HCT116 (cell line): Measurements from ENCODE around the gene SRRM2. TPM values are rescaled to one million over a fixed set of nuclear protein-coding genes. Genes with fewer than 3 reads are reported as not detected.

Experiments
- ATAC-seq: fragments of 200-7000 bp; cut with Tn5 transposase; 2 replicates; pipeline ENCODE4 v1.9.1; 2020; ENCODE audit warnings: mild to moderate bottlenecking, moderate library complexity
- BruUV-seq: library from RNA; stranded (reverse); fragments of 400-500 nt; replicated peaks from 2 replicates; lab custom pipeline; 2021; lab: Mats Ljungman, UMichigan
- CTCF ChIA-PET: fragments of 300-600 bp; sonication (Branson Sonifier 250); formaldehyde crosslinking; loops from one replicate; lab custom pipeline; 2021; ENCODE audit warnings: antibody characterized with exemption; lab: Charles Lee
- POLR2A ChIA-PET: fragments of 300-600, 350-600 bp; sonication (Branson Sonifier 250); formaldehyde crosslinking; loops from one replicate; lab custom pipeline; 2021; ENCODE audit warnings: antibody characterized with exemption; lab: Charles Lee
- RAD21 ChIA-PET, 2 experiments: fragments of 300-600 bp; sonication (Branson Sonifier 250); formaldehyde crosslinking; loops; one replicate each; lab custom pipeline; 2023; ENCODE audit warnings: low total read pairs in 2 of 2; ENCODE audit not compliant: uncharacterized antibody in 2 of 2, unreplicated experiment in 2 of 2, low non-redundant PET in 1 of 2; lab: Charles Lee
- DNase-seq: peaks from one replicate; pipeline ENCODE4 v3.0.0-alpha.2; 2010; ENCODE audit warnings: low read depth, low spot score
- H2AFZ ChIP-seq: fragments of 200-600 bp; shearing (Covaris generic), sonication (generic); 2 replicates; pipeline ENCODE4 v1.6.1; 2017; ENCODE audit warnings: low read depth, mixed run types, mixed read lengths, antibody characterized with exemption, low read length; ENCODE audit not compliant: poor library complexity, severe bottlenecking
- H3K27ac ChIP-seq: 2 replicates; pipeline ENCODE4 v1.5.1; 2012; ENCODE audit warnings: low read depth, low read length
- H3K27me3 ChIP-seq: fragments of 200-600 bp; sonication (generic); 2 replicates; pipeline ENCODE4 v1.6.1; 2016; ENCODE audit warnings: mixed run types, low read length, mixed read lengths; ENCODE audit not compliant: insufficient read depth
- H3K36me3 ChIP-seq, 2 experiments: fragments of 200-500 bp in 1 of 2; fragments of 200-600 bp in 1 of 2; sonication (Bioruptor generic) in 1 of 2; sonication (generic) in 1 of 2; 2 replicates each; pipeline versions ENCODE4 v1.5.1 to v1.6.1; 2014 to 2016; ENCODE audit warnings: low read length in 2 of 2, inconsistent platforms in 1 of 2, mixed read lengths in 1 of 2, mixed run types in 1 of 2; ENCODE audit not compliant: insufficient read depth in 2 of 2, control insufficient read depth in 1 of 2
- H3K4me1 ChIP-seq, 2 experiments: fragments of 200-600 bp in 1 of 2; sonication (generic) in 1 of 2; 2 replicates each; pipeline versions ENCODE4 v1.5.1 to v1.6.1; 2012 to 2017; ENCODE audit warnings: low read length in 2 of 2, inconsistent platforms in 1 of 2, mild to moderate bottlenecking in 1 of 2, mixed read lengths in 1 of 2, mixed run types in 1 of 2, moderate library complexity in 1 of 2; ENCODE audit not compliant: insufficient read depth in 2 of 2, control insufficient read depth in 1 of 2
- H3K4me2 ChIP-seq: fragments of 200-600 bp; sonication (generic); 2 replicates; pipeline ENCODE4 v1.6.1; 2017; ENCODE audit warnings: mixed run types, low read length, mixed read lengths
- H3K4me3 ChIP-seq, 2 experiments: fragments of 200-600 bp in 1 of 2; sonication (generic) in 1 of 2; replicated peaks in 1 of 2; 2 replicates each; pipeline ENCODE4 v1.5.1; 2011 to 2016; ENCODE audit warnings: low read length in 2 of 2, control low read depth in 1 of 2, low read depth in 1 of 2, mild to moderate bottlenecking in 1 of 2, mixed read lengths in 1 of 2, mixed run types in 1 of 2
- H3K79me2 ChIP-seq: fragments of 200-600 bp; sonication (generic); 2 replicates; pipeline ENCODE4 v1.6.1; 2017; ENCODE audit warnings: mild to moderate bottlenecking, mixed run types, low read length, moderate library complexity, mixed read lengths; ENCODE audit not compliant: insufficient read depth
- H3K9ac ChIP-seq: fragments of 200-600 bp; sonication (generic); 2 replicates; pipeline ENCODE4 v1.6.1; 2016; ENCODE audit warnings: low read length, mixed read lengths
- H3K9me2 ChIP-seq: fragments of 200-600 bp; sonication (generic), shearing (Covaris generic); 2 replicates; pipeline ENCODE4 v1.6.1; 2017; ENCODE audit warnings: mixed run types, mild to moderate bottlenecking, moderate library complexity; ENCODE audit not compliant: insufficient read depth
- H3K9me3 ChIP-seq, 2 experiments: fragments of 200-500 bp in 1 of 2; fragments of 200-600 bp in 1 of 2; sonication (Bioruptor generic) in 1 of 2; sonication (generic) in 1 of 2; 2 replicates each; pipeline ENCODE4 v1.6.1; 2014 to 2017; ENCODE audit warnings: low read length in 2 of 2, mixed read lengths in 2 of 2, inconsistent platforms in 1 of 2, low read depth in 1 of 2, mild to moderate bottlenecking in 1 of 2, mixed run types in 1 of 2, moderate library complexity in 1 of 2; ENCODE audit not compliant: control insufficient read depth in 1 of 2, insufficient read depth in 1 of 2
- H4K20me1 ChIP-seq: fragments of 200-600 bp; sonication (generic), shearing (Covaris generic); 2 replicates; pipeline ENCODE4 v1.6.1; 2017; ENCODE audit warnings: mixed run types, mild to moderate bottlenecking, moderate library complexity; ENCODE audit not compliant: insufficient read depth
- CEBPB ChIP-seq: IDR thresholded peaks from 2 replicates; pipeline ENCODE4 v1.6.1; 2012; ENCODE audit warnings: low read depth
- EGR1 ChIP-seq: IDR thresholded peaks from 2 replicates; pipeline ENCODE4 v1.6.1; 2012; ENCODE audit warnings: low read depth
- ELF1 ChIP-seq: IDR thresholded peaks from 2 replicates; pipeline ENCODE4 v1.6.1; 2012; ENCODE audit warnings: low read depth, borderline replicate concordance
- EZH2 ChIP-seq: fragments of 200-600 bp; sonication (generic); IDR thresholded peaks from 2 replicates; pipeline ENCODE4 v1.6.1; 2017; ENCODE audit warnings: antibody characterized with exemption, mixed run types
- JUND ChIP-seq: IDR thresholded peaks from 2 replicates; pipeline ENCODE4 v1.6.1; 2012
- MAX ChIP-seq: IDR thresholded peaks from 2 replicates; pipeline ENCODE4 v1.6.1; 2012
- SIN3A ChIP-seq: IDR thresholded peaks from 2 replicates; pipeline ENCODE4 v1.6.1; 2012; ENCODE audit warnings: low read depth
- SP1 ChIP-seq: IDR thresholded peaks from 2 replicates; pipeline ENCODE4 v1.6.1; 2012; ENCODE audit warnings: low read depth
- TCF7L2 ChIP-seq: IDR thresholded peaks from 2 replicates; pipeline ENCODE4 v1.7.0; 2011; ENCODE audit warnings: borderline replicate concordance, inconsistent platforms; ENCODE audit not compliant: insufficient read depth, insufficient read length; ENCODE audit errors: extremely low read depth
- YY1 ChIP-seq: IDR thresholded peaks from 2 replicates; pipeline ENCODE4 v1.6.1; 2011; ENCODE audit warnings: low read length, low read depth, moderate library complexity, mild to moderate bottlenecking; ENCODE audit not compliant: insufficient replicate concordance; ENCODE audit errors: extremely low read depth
- ZNF274 ChIP-seq: fragments of 200-500 bp; sonication (Bioruptor generic); IDR thresholded peaks from 2 replicates; pipeline ENCODE4 v1.6.1; 2014; ENCODE audit warnings: mild to moderate bottlenecking, low read depth, low read length, inconsistent platforms
- intact Hi-C: fragments of 100-400 bp; cut with micrococcal nuclease; formaldehyde crosslinking; loops from 2 replicates; pipeline ENCODE4 v1.10.0; 2022
- total RNA-seq: library from RNA; stranded (reverse); gene quantifications from one replicate; pipeline ENCODE4 v1.2.1, GENCODE V29; 2021; ENCODE audit not compliant: unreplicated experiment
- TF ChIP-seq, protein P1 (sequence below), 3 experiments: fragments of 200-600 bp in 1 of 3; sonication (generic) in 1 of 3; IDR thresholded peaks in 2 of 3; conservative IDR thresholded peaks in 1 of 3; 2 replicates each; pipeline ENCODE4 v1.5.1; 2012 to 2017; ENCODE audit warnings: low read depth in 2 of 3, low read length in 2 of 3, antibody characterized with exemption in 1 of 3, borderline replicate concordance in 1 of 3, control low read depth in 1 of 3, mild to moderate bottlenecking in 1 of 3, mixed read lengths in 1 of 3, mixed run types in 1 of 3, moderate library complexity in 1 of 3; ENCODE audit not compliant: insufficient read depth in 1 of 3
- TF ChIP-seq, protein P2 (sequence below): IDR thresholded peaks from 2 replicates; pipeline ENCODE4 v1.6.1; 2012; ENCODE audit warnings: low read depth

Gene SRRM2
- total RNA-seq, 1 experiment from 2014 or later, result 541 TPM

GRCh38 chr16:2809149-2809760, 56.8 kb downstream of the SRRM2 start:
- TF ChIP-seq EZH2, result no peak
- TF ChIP-seq EGR1, result no peak
- TF ChIP-seq TCF7L2, result no peak
- TF ChIP-seq MAX, result no peak
- TF ChIP-seq CEBPB, result no peak
- no peak for TF ChIP-seq YY1
- no peak for TF ChIP-seq SIN3A
- no peak for TF ChIP-seq JUND
- TF ChIP-seq ZNF274, result no peak
- TF ChIP-seq, protein P1, sequence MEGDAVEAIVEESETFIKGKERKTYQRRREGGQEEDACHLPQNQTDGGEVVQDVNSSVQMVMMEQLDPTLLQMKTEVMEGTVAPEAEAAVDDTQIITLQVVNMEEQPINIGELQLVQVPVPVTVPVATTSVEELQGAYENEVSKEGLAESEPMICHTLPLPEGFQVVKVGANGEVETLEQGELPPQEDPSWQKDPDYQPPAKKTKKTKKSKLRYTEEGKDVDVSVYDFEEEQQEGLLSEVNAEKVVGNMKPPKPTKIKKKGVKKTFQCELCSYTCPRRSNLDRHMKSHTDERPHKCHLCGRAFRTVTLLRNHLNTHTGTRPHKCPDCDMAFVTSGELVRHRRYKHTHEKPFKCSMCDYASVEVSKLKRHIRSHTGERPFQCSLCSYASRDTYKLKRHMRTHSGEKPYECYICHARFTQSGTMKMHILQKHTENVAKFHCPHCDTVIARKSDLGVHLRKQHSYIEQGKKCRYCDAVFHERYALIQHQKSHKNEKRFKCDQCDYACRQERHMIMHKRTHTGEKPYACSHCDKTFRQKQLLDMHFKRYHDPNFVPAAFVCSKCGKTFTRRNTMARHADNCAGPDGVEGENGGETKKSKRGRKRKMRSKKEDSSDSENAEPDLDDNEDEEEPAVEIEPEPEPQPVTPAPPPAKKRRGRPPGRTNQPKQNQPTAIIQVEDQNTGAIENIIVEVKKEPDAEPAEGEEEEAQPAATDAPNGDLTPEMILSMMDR (IDR thresholded peaks at IDR 0.05 in 2 of 3, conservative IDR thresholded peaks at IDR 0.05 in 1 of 3; ENCODE audit: borderline replicate concordance in 1 of 3, insufficient read depth in 1 of 3, low read depth in 2 of 3, low read length in 2 of 3), result no peak
- TF ChIP-seq SP1, result no peak
- no peak for TF ChIP-seq ELF1
- TF ChIP-seq, protein P2, sequence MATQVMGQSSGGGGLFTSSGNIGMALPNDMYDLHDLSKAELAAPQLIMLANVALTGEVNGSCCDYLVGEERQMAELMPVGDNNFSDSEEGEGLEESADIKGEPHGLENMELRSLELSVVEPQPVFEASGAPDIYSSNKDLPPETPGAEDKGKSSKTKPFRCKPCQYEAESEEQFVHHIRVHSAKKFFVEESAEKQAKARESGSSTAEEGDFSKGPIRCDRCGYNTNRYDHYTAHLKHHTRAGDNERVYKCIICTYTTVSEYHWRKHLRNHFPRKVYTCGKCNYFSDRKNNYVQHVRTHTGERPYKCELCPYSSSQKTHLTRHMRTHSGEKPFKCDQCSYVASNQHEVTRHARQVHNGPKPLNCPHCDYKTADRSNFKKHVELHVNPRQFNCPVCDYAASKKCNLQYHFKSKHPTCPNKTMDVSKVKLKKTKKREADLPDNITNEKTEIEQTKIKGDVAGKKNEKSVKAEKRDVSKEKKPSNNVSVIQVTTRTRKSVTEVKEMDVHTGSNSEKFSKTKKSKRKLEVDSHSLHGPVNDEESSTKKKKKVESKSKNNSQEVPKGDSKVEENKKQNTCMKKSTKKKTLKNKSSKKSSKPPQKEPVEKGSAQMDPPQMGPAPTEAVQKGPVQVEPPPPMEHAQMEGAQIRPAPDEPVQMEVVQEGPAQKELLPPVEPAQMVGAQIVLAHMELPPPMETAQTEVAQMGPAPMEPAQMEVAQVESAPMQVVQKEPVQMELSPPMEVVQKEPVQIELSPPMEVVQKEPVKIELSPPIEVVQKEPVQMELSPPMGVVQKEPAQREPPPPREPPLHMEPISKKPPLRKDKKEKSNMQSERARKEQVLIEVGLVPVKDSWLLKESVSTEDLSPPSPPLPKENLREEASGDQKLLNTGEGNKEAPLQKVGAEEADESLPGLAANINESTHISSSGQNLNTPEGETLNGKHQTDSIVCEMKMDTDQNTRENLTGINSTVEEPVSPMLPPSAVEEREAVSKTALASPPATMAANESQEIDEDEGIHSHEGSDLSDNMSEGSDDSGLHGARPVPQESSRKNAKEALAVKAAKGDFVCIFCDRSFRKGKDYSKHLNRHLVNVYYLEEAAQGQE, result no peak
- TF ChIP-seq, all 23 proteins: peak for 0
- H3K4me3 ChIP-seq, result no peak overlapping the region
- ChIA-PET CTCF (no interaction called here), RAD21 (no interaction called here), POLR2A (no interaction called here)
- no peak overlapping the region for H2AFZ ChIP-seq
- no peaks in the 10 kb centered on the region for H3K9me2 ChIP-seq
- ATAC-seq (no peak), DNase-seq (no peak)
- H3K27ac ChIP-seq, result no peak overlapping the region
- H3K4me1 ChIP-seq, result peaks cover 3 to 7% of the 10 kb centered on the region in 2 experiments; a peak in 1 of 4 replicates
- no peak overlapping the region for H3K4me2 ChIP-seq
- H3K27me3 ChIP-seq, result no peaks in the 10 kb centered on the region
- H3K79me2 ChIP-seq, result no peaks in the 10 kb centered on the region
- H3K36me3 ChIP-seq, result no peaks in the 10 kb centered on the region
- H4K20me1 ChIP-seq, result no peaks in the 10 kb centered on the region
- intact Hi-C loops, result no loop called here
- peaks cover 0 to 7% of the 10 kb centered on the region in 2 experiments; a peak in 2 of 4 replicates for H3K9me3 ChIP-seq
- BruUV-seq, result no TSS peak
- H3K9ac ChIP-seq, result no peak overlapping the region
